Measurements from ENCODE around the gene IL22RA1. TPM values are rescaled to one million over a fixed set of nuclear protein-coding genes. Genes with fewer than 3 reads are reported as not detected.

Gene IL22RA1
- total RNA-seq, 1 donor from 2014 or later, result not detected

DNA sequence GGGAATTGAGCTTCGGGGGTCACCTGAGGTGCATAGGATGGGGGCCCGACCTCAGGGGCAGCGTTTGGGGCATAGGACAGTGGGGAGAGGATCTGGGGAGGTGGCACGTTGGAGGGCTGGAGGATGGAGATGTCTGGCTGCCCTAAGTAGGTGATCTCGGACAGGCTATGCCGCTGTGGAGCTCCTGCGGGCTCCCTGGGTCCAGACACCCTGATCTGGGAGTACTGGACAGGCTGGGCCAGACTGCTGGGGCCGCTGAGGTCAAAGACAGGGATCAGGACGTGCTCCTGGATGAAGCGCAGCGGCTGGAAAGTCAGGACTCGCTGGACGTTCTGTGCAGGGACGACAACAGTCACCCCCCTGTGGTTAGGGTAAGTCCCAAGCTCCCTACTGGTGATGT, 21.5 kb downstream of the IL22RA1 start:
- Mint-ChIP-seq H3K36me3 (ENCODE audit: low read depth) (no peaks in the 10 kb centered on the region), H3K27ac (no peak overlapping the region), H3K4me3 (no peak overlapping the region), H3K27me3 (peaks cover 6% of the 10 kb centered on the region), H3K9me3 (no peaks in the 10 kb centered on the region), H3K4me1 (no peaks in the 10 kb centered on the region)
- intact Hi-C loops (cut with micrococcal nuclease), result no loop called here
- DNase-seq, result no peak

DNA sequence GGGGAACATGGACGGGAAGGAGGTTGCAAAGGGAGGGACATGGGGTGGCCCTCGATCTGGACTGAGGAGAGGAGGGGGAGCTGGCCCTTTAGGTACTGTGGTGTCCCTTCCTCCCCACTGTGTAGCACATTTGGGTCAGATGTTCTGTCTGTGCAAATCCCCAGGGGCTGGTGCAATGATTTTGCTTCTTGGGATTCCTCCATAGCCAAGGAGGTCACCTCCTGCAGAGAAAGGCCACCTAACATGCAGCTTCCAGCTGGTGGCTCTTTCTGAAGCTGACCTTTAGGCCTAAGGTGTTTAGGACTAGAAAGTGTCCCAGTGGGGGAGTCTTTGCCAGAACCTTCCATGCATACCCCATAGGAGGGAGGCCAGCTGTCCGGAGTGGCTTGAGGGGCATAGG, 22.0 kb downstream of the IL22RA1 start:
- Mint-ChIP-seq H3K4me1 (no peaks in the 10 kb centered on the region), H3K27ac (no peak overlapping the region), H3K36me3 (ENCODE audit: low read depth) (no peaks in the 10 kb centered on the region), H3K27me3 (peaks cover 6% of the 10 kb centered on the region), H3K4me3 (no peak overlapping the region), H3K9me3 (no peaks in the 10 kb centered on the region)
- intact Hi-C loops (cut with micrococcal nuclease), result no loop called here
- DNase-seq, result no peak

DNA sequence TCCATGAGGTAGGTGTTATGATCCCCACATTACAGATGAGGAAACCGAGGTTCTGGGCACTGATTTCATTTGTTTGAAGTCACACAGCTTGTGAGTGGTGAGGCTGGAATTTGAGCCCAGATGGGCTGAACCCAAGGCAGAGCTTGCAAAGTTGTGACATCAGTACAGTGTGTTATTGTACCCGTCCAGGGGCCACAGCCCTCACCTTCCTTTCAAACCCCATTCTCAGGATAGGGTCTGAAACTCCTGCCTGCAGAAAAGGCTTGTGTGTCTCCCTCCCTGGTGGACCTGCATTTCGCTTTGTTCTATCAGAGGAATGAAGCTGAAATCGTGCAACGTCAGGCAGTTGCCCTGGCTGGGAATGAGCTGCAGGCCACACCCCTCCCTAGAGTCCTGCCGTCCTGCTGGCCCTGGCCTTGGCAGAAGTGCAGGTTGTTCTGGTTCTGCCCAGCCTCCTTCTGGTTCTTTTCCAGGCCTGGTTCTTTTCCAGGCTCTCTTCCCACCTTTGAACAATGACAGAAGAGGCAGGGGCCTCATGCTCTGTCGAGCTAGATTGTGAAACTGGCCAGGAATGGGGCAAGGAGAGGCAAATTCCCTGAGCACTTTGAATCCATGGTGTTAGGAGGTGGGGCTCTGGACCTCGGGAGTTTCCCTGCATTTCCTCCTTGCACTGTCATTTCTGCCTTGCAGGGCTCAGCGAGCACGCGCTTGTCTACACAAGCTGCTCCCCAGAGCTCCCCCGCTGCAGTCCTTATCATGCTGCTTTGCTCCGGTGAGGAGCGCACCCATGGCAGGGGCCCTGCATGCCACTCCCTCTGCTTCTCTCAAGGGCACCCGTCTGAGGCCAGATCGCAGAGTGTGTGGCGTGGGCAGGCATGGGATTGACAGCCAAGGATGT, 22.8 kb downstream of the IL22RA1 start:
- no peak for DNase-seq
- no peaks in the 10 kb centered on the region for H3K4me1 Mint-ChIP-seq
- H3K36me3 Mint-ChIP-seq (ENCODE audit: low read depth), result no peaks in the 10 kb centered on the region
- H3K27ac Mint-ChIP-seq, result no peak overlapping the region
- no peak overlapping the region for H3K4me3 Mint-ChIP-seq
- intact Hi-C loops (cut with micrococcal nuclease), result no loop called here
- no peaks in the 10 kb centered on the region for H3K9me3 Mint-ChIP-seq
- peaks cover 5% of the 10 kb centered on the region for H3K27me3 Mint-ChIP-seq

GRCh38 chr1:24119489-24119858, 23.5 kb downstream of the IL22RA1 start:
- intact Hi-C loops (cut with micrococcal nuclease), result no loop called here
- Mint-ChIP-seq H3K4me3 (no peak overlapping the region), H3K9me3 (no peaks in the 10 kb centered on the region), H3K4me1 (no peaks in the 10 kb centered on the region), H3K27ac (no peak overlapping the region), H3K27me3 (peaks cover 5% of the 10 kb centered on the region), H3K36me3 (ENCODE audit: low read depth) (no peaks in the 10 kb centered on the region)
- DNase-seq, result no peak

- DNase-seq, result no peak
- no peaks in the 10 kb centered on the region for H3K36me3 Mint-ChIP-seq (ENCODE audit: low read depth)
- H3K27ac Mint-ChIP-seq, result no peak overlapping the region
- no peaks in the 10 kb centered on the region for H3K4me1 Mint-ChIP-seq
- H3K4me3 Mint-ChIP-seq, result no peak overlapping the region
- peaks cover 9% of the 10 kb centered on the region for H3K27me3 Mint-ChIP-seq
- intact Hi-C loops (cut with micrococcal nuclease), result no loop called here
- H3K9me3 Mint-ChIP-seq, result no peaks in the 10 kb centered on the region
These were observed 24.3 kb downstream of the IL22RA1 start for GRCh38 chr1:24118410-24119242.

GRCh38 chr1:24117722-24118409, 25.1 kb downstream of the IL22RA1 start:
- peaks cover 13% of the 10 kb centered on the region for H3K27me3 Mint-ChIP-seq
- DNase-seq, result no peak
- H3K9me3 Mint-ChIP-seq, result no peaks in the 10 kb centered on the region
- no peak overlapping the region for H3K4me3 Mint-ChIP-seq
- intact Hi-C loops (cut with micrococcal nuclease), result no loop called here
- no peak overlapping the region for H3K27ac Mint-ChIP-seq
- peaks cover 2% of the 10 kb centered on the region for H3K4me1 Mint-ChIP-seq
- no peaks in the 10 kb centered on the region for H3K36me3 Mint-ChIP-seq (ENCODE audit: low read depth)

GRCh38 chr1:24117132-24117531, 25.8 kb downstream of the IL22RA1 start:
- Mint-ChIP-seq H3K4me1 (peaks cover 4% of the 10 kb centered on the region), H3K9me3 (no peaks in the 10 kb centered on the region), H3K27me3 (peaks cover 17% of the 10 kb centered on the region), H3K36me3 (ENCODE audit: low read depth) (no peaks in the 10 kb centered on the region), H3K4me3 (no peak overlapping the region), H3K27ac (no peak overlapping the region)
- intact Hi-C loops (cut with micrococcal nuclease), result no loop called here
- no peak for DNase-seq

- peaks cover 19% of the 10 kb centered on the region for H3K27me3 Mint-ChIP-seq
These were observed 28.2 kb downstream of the IL22RA1 start for GRCh38 chr1:24114753-24115152.

GRCh38 chr1:24113641-24114033, 29.3 kb downstream of the IL22RA1 start:
- Mint-ChIP-seq H3K27me3 (peaks cover 19% of the 10 kb centered on the region), H3K4me1 (peaks cover 7% of the 10 kb centered on the region), H3K4me3 (no peak overlapping the region), H3K27ac (no peak overlapping the region), H3K36me3 (ENCODE audit: low read depth) (no peaks in the 10 kb centered on the region), H3K9me3 (no peaks in the 10 kb centered on the region)
- no peak for DNase-seq
- intact Hi-C loops (cut with micrococcal nuclease), result no loop called here

More at GRCh38 chr1:24114753-24115152, 28.2 kb downstream of the IL22RA1 start:
- intact Hi-C loops (cut with micrococcal nuclease), result no loop called here
- no peak for DNase-seq
- Mint-ChIP-seq H3K27ac (no peak overlapping the region), H3K4me1 (peaks cover 7% of the 10 kb centered on the region), H3K4me3 (no peak overlapping the region), H3K9me3 (no peaks in the 10 kb centered on the region), H3K36me3 (ENCODE audit: low read depth) (no peaks in the 10 kb centered on the region)

DNA sequence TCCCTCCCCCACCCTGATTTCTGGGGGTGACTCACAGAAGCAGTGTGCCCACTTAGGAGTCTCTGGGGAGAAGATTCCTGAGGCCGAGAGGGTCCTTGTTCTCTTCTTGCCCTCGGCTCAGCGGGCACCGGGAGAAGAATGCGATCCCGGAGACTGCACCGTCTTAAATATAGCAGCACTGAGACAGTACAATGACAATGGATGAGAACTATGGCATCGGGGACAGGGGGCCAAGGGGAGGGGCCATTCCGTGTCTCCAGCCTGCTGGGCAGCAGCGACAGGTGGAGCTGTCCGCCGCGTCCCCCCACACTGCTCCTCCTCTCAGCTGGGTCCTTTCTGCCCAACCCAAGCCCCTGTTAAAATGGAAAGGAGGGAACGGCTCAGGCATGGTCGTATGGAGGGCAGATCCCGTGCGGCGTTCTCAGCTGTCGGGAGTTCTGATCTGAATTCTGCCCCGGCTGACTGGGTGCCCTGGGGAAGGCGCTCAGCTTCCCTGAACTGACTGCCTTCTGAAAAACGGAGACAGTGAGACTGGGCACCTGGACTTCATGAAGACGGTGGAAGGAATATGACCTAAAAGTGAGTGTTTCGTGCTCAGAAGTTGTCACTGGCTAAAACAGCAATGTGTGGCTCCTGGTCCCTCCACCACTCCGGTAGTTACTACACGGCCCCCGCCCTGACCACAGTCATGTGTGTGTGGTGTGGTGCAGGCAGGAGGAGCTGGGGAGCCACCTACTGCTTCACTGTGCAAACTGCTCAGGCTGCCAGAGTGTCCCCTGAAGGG, 30.8 kb downstream of the IL22RA1 start, which contains the start of gene MYOM3:
TSS of gene MYOM3 (minus strand) at position 140 of the 784 bp plus-strand sequence. CDS start 3,499 bp downstream, outside the sequence.
- Mint-ChIP-seq H3K4me3 (peak within 1 kb of the TSS; percentile 30), H3K36me3 (ENCODE audit: low read depth) (no peaks in the 10 kb centered on the region)

DNA sequence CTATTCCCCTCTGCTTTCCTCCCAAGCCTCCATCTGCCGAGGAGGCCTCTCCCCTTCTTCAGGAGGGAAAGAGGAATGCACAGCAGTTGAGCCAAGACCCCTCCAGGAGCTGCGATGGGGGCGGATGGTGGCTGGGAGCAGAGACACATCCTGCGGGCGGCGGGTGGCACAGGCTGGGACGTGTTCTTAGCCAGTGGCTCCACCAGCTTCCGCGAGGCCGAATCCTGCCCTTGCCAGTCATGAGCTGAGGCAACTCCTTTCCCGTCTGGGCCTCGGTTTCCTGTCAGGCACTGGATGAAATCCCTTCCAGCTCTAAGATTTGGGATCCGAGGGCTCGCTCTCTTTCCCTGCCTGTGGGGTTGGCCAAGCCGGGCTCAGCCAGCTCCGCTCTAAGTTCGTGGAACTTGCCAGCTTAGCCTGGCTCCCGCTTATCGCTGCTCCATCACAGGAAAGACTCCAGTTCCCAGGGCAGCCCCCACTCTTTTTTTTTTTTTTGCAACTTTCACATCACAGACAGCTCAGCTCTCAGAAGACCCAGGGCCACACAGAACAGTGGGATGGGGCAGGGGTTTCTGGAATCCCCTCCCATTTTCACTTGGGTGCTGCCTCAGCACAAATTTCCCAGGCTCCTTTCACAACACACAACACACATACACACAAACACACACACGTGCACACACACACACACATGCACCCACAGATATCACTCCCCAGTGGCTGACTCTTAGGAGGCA, 31.5 kb downstream of the IL22RA1 start:
- intact Hi-C loops (cut with micrococcal nuclease), result no loop called here
- peaks cover 7% of the 10 kb centered on the region for H3K4me1 Mint-ChIP-seq
- H3K4me3 Mint-ChIP-seq, result no peak overlapping the region
- H3K27ac Mint-ChIP-seq, result no peak overlapping the region
- no peaks in the 10 kb centered on the region for H3K9me3 Mint-ChIP-seq
- no peak for DNase-seq
- H3K36me3 Mint-ChIP-seq (ENCODE audit: low read depth), result no peaks in the 10 kb centered on the region
- H3K27me3 Mint-ChIP-seq, result peaks cover 18% of the 10 kb centered on the region

More for the DNA sequence above, 30.8 kb downstream of the IL22RA1 start, which contains the start of gene MYOM3:
- peaks cover 7% of the 10 kb centered on the region for H3K4me1 Mint-ChIP-seq
- H3K9me3 Mint-ChIP-seq, result no peaks in the 10 kb centered on the region
- peaks cover 19% of the 10 kb centered on the region for H3K27me3 Mint-ChIP-seq
- H3K27ac Mint-ChIP-seq, result no peak within 1 kb of the TSS
- intact Hi-C loops (cut with micrococcal nuclease), result loop anchor here (1.0 kb wide), 1 partner anchor 41 kb away; no protein-coding TSS in a partner anchor
- peak; percentile 86 for DNase-seq

DNA sequence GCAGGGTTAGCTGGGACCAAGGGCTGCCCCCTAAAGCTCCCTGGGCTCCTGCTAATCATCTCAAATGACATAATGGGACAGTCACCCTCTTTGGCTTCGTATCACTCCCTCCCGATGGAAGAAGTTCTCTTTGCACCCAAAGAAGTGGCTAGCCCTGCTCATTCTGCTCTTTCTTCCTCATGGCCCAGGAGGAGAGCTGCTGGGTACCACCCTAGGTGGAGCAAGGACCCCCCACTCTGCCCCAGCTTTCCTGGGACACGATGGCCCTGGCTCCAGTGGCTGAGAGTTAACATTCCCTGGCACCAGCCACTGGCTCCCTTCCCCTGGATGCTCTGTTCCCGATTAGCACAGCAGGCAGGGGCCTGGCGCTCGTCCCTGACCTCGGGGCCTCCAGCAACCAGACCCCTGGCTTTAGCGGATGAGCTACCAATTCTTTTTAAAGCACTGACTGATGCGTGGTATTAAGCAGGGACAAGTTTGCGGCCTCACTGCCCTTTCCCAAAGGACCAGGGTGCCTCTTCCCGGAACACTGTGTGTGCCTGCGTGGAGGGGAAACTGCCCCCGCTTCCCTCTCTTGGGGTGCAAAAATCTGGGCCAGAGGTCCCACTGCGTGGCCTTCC, 32.2 kb downstream of the IL22RA1 start:
- intact Hi-C loops (cut with micrococcal nuclease), result no loop called here
- no peak for DNase-seq
- Mint-ChIP-seq H3K27me3 (peaks cover 18% of the 10 kb centered on the region), H3K27ac (no peak overlapping the region), H3K4me1 (peaks cover 7% of the 10 kb centered on the region), H3K9me3 (no peaks in the 10 kb centered on the region), H3K4me3 (no peak overlapping the region), H3K36me3 (ENCODE audit: low read depth) (no peaks in the 10 kb centered on the region)

Measured in activated CD4-positive, alpha-beta T cell treated with anti-CD3 and anti-CD28 coated beads, Interleukin-2, amount 10 ng/mL, durations not matched to agents 24 days and 14 days (primary cell).